ENCODE data around the gene OR5AC2. TPM values are rescaled to one million over a fixed set of nuclear protein-coding genes. Genes with fewer than 3 reads are reported as not detected.

Gene OR5AC2, protein sequence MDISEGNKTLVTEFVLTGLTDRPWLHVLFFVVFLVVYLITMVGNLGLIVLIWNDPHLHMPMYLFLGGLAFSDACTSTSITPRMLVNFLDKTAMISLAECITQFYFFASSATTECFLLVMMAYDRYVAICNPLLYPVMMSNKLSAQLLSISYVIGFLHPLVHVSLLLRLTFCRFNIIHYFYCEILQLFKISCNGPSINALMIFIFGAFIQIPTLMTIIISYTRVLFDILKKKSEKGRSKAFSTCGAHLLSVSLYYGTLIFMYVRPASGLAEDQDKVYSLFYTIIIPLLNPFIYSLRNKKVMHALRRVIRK
- not detected for polyA plus RNA-seq (2012; ENCODE audit: insufficient read depth, insufficient read length, low read depth)

DNA sequence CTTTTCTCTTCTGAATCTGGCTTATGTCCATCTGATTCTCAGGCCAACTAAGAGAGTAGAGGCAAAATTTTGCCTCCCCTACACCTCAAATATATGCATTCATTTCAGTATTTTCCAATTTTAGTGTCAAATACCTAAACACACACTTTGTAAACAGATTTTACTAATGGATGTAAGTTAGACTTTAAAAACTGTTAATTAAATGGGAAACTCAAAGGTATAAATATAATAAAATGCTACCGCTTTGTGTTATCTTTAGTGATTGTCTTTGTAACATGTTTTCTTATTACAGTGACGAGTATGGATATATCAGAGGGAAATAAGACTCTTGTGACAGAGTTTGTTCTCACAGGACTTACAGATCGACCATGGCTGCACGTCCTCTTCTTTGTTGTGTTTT, at the start of gene OR5AC2:
TSS of gene OR5AC2 (plus strand) at position 301 of the 400 bp plus-strand sequence. CDS start at position 301, 0 bp downstream.
- Histone ChIP-seq H3K4me3 (ENCODE audit: low read depth, low read length) (no peak within 1 kb of the TSS), H3K36me3 (no peaks in the 10 kb centered on the region), H3K4me1 (no peaks in the 10 kb centered on the region), H3K27me3 (no peaks in the 10 kb centered on the region), H3K9me3 (no peaks in the 10 kb centered on the region)
- TF ChIP-seq, protein P1, sequence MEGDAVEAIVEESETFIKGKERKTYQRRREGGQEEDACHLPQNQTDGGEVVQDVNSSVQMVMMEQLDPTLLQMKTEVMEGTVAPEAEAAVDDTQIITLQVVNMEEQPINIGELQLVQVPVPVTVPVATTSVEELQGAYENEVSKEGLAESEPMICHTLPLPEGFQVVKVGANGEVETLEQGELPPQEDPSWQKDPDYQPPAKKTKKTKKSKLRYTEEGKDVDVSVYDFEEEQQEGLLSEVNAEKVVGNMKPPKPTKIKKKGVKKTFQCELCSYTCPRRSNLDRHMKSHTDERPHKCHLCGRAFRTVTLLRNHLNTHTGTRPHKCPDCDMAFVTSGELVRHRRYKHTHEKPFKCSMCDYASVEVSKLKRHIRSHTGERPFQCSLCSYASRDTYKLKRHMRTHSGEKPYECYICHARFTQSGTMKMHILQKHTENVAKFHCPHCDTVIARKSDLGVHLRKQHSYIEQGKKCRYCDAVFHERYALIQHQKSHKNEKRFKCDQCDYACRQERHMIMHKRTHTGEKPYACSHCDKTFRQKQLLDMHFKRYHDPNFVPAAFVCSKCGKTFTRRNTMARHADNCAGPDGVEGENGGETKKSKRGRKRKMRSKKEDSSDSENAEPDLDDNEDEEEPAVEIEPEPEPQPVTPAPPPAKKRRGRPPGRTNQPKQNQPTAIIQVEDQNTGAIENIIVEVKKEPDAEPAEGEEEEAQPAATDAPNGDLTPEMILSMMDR (IDR thresholded peaks at IDR 0.05; ENCODE audit: low read depth, low read length) = no peak
- no peak for DNase-seq

DNA sequence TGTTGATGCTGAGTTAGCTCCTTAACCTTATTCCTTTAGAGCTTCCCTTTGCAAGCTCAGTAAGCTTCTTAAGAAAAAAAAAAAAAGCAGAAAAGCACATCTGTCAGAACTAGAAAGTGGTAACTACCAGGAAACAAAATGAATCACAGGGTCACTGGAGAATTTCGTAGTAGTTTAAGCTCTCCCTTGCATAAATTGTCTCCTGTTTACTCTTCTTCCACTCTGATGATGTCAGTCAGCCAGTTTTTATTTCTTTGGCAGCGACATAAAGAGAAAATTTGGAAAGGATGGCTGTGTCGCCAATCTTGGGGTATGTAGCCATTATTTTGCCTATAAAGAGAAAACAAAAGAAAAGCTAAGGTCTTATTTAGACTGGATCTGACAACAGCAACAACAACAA, 48.7 kb upstream of the OR5AC2 start:
- DNase-seq = no peak
- no peaks in the 10 kb centered on the region for H3K4me1 ChIP-seq
- H3K9me3 ChIP-seq = no peaks in the 10 kb centered on the region
- H3K27me3 ChIP-seq = peaks cover 27% of the 10 kb centered on the region
- TF ChIP-seq, protein P1 (IDR thresholded peaks at IDR 0.05; ENCODE audit: low read depth, low read length) = no peak
- no peak overlapping the region for H3K4me3 ChIP-seq (ENCODE audit: low read depth, low read length)
- no peaks in the 10 kb centered on the region for H3K36me3 ChIP-seq

GRCh38 chr3:98038876-98039275, 48.1 kb upstream of the OR5AC2 start:
- TF ChIP-seq, protein P1 (IDR thresholded peaks at IDR 0.05; ENCODE audit: low read depth, low read length) = no peak
- H3K36me3 ChIP-seq = no peaks in the 10 kb centered on the region
- H3K27me3 ChIP-seq = peaks cover 27% of the 10 kb centered on the region
- H3K4me3 ChIP-seq (ENCODE audit: low read depth, low read length) = peak overlapping the region; percentile 51
- no peaks in the 10 kb centered on the region for H3K4me1 ChIP-seq
- DNase-seq = no peak
- H3K9me3 ChIP-seq = no peaks in the 10 kb centered on the region

- peaks cover 27% of the 10 kb centered on the region for H3K27me3 ChIP-seq
- TF ChIP-seq, protein P1 (IDR thresholded peaks at IDR 0.05; ENCODE audit: low read depth, low read length) = peak; percentile 80
- no peaks in the 10 kb centered on the region for H3K36me3 ChIP-seq
- peak overlapping the region; percentile 51 for H3K4me3 ChIP-seq (ENCODE audit: low read depth, low read length)
- no peaks in the 10 kb centered on the region for H3K4me1 ChIP-seq
- DNase-seq = peak; percentile 70
- no peaks in the 10 kb centered on the region for H3K9me3 ChIP-seq
Observed at GRCh38 chr3:98039322-98040024, 47.5 kb upstream of the OR5AC2 start.

GRCh38 chr3:98041350-98041749, 45.6 kb upstream of the OR5AC2 start:
- no peaks in the 10 kb centered on the region for H3K9me3 ChIP-seq
- TF ChIP-seq, protein P1 (IDR thresholded peaks at IDR 0.05; ENCODE audit: low read depth, low read length) = no peak
- DNase-seq = no peak
- no peaks in the 10 kb centered on the region for H3K36me3 ChIP-seq
- no peaks in the 10 kb centered on the region for H3K4me1 ChIP-seq
- peaks cover 14% of the 10 kb centered on the region for H3K27me3 ChIP-seq
- H3K4me3 ChIP-seq (ENCODE audit: low read depth, low read length) = no peak overlapping the region

GRCh38 chr3:98048586-98048985, 38.4 kb upstream of the OR5AC2 start:
- Histone ChIP-seq H3K36me3 (no peaks in the 10 kb centered on the region), H3K9me3 (no peaks in the 10 kb centered on the region)
- DNase-seq = no peak

More at GRCh38 chr3:98048586-98048985, 38.4 kb upstream of the OR5AC2 start:
- Histone ChIP-seq H3K4me3 (ENCODE audit: low read depth, low read length) (no peak overlapping the region), H3K4me1 (no peaks in the 10 kb centered on the region), H3K27me3 (no peaks in the 10 kb centered on the region; the same call in 1 of the 2 replicates)
- TF ChIP-seq, protein P1 (IDR thresholded peaks at IDR 0.05; ENCODE audit: low read depth, low read length) = no peak
